Trophoblast cell (in vitro differentiated cells and primary cell): ENCODE data around the gene PNMA6E.

Experiments
- DNase-seq, 2 donors: peaks; one replicate each; pipeline ENCODE4 v3.0.0-alpha.2; 2016
- H2AFZ ChIP-seq: 2 replicates; pipeline ENCODE4 v1.6.1; 2013; ENCODE audit warnings: low read length, moderate library complexity, mild to moderate bottlenecking; ENCODE audit not compliant: insufficient read depth, poor library complexity
- H2AK5ac ChIP-seq: 2 replicates; pipeline ENCODE4 v1.6.1; 2013; ENCODE audit warnings: mild to moderate bottlenecking, low read length
- H2BK120ac ChIP-seq: 2 replicates; pipeline ENCODE4 v1.6.1; 2013; ENCODE audit warnings: low read length, mild to moderate bottlenecking, moderate library complexity; ENCODE audit not compliant: insufficient read depth, poor library complexity
- H2BK12ac ChIP-seq: 2 replicates; pipeline ENCODE4 v1.6.1; 2013; ENCODE audit warnings: mild to moderate bottlenecking, low read length, moderate library complexity
- H2BK5ac ChIP-seq: 2 replicates; pipeline ENCODE4 v1.6.1; 2013; ENCODE audit warnings: low read length, low read depth, moderate library complexity, mild to moderate bottlenecking; ENCODE audit not compliant: poor library complexity
- H3K14ac ChIP-seq: 2 replicates; pipeline ENCODE4 v1.6.1; 2013; ENCODE audit warnings: mild to moderate bottlenecking, low read length
- H3K18ac ChIP-seq: 2 replicates; pipeline ENCODE4 v1.6.1; 2013; ENCODE audit warnings: mild to moderate bottlenecking, low read length
- H3K23ac ChIP-seq: 2 replicates; pipeline ENCODE4 v1.6.1; 2013; ENCODE audit warnings: low read length
- H3K27ac ChIP-seq: 2 replicates; pipeline ENCODE4 v1.5.1; 2013; ENCODE audit warnings: low read depth, mild to moderate bottlenecking, inconsistent platforms, low read length, moderate library complexity
- H3K27me3 ChIP-seq: 2 replicates; pipeline ENCODE4 v1.6.1; 2013; ENCODE audit warnings: inconsistent platforms, mild to moderate bottlenecking, low read length, moderate library complexity; ENCODE audit not compliant: insufficient read depth
- H3K36me3 ChIP-seq, 2 experiments: 1 replicate in 1 of 2; 2 replicates in 1 of 2; pipeline ENCODE4 v1.6.1; 2013; ENCODE audit warnings: low read length in 2 of 2, mild to moderate bottlenecking in 2 of 2, moderate library complexity in 1 of 2; ENCODE audit not compliant: insufficient read depth in 2 of 2, control insufficient read depth in 1 of 2
- H3K4ac ChIP-seq: 2 replicates; pipeline ENCODE4 v1.6.1; 2013; ENCODE audit warnings: low read depth, mild to moderate bottlenecking, low read length, moderate library complexity
- H3K4me1 ChIP-seq, 2 experiments: 1 replicate in 1 of 2; 2 replicates in 1 of 2; pipeline ENCODE4 v1.6.1; 2013; ENCODE audit warnings: low read length in 2 of 2, mild to moderate bottlenecking in 2 of 2, moderate library complexity in 1 of 2; ENCODE audit not compliant: insufficient read depth in 2 of 2, control insufficient read depth in 1 of 2
- H3K4me2 ChIP-seq: 2 replicates; pipeline ENCODE4 v1.6.1; 2013; ENCODE audit warnings: inconsistent platforms, mild to moderate bottlenecking, low read length, moderate library complexity
- H3K4me3 ChIP-seq: 2 replicates; pipeline ENCODE4 v1.5.1; 2013; ENCODE audit warnings: mild to moderate bottlenecking, low read depth, low read length, inconsistent platforms
- H3K79me1 ChIP-seq: one replicate; pipeline ENCODE4 v1.6.1; 2013; ENCODE audit warnings: low read length
- H3K79me2 ChIP-seq: 2 replicates; pipeline ENCODE4 v1.6.1; 2013; ENCODE audit warnings: low read length, mild to moderate bottlenecking; ENCODE audit not compliant: control insufficient read depth, insufficient read depth, poor library complexity
- H3K9ac ChIP-seq: 2 replicates; pipeline ENCODE4 v1.6.1; 2013; ENCODE audit warnings: mild to moderate bottlenecking, low read length
- H3K9me3 ChIP-seq: 2 replicates; pipeline ENCODE4 v1.6.1; 2013; ENCODE audit warnings: low read depth, mild to moderate bottlenecking, control low read depth, inconsistent platforms, low read length; ENCODE audit not compliant: insufficient read depth
- H4K12ac ChIP-seq: 2 replicates; pipeline ENCODE4 v1.6.1; 2013; ENCODE audit warnings: low read depth, mild to moderate bottlenecking, low read length, moderate library complexity
- H4K8ac ChIP-seq: 2 replicates; pipeline ENCODE4 v1.6.1; 2013; ENCODE audit warnings: low read depth, mild to moderate bottlenecking, low read length, moderate library complexity
- H4K91ac ChIP-seq: one replicate; pipeline ENCODE4 v1.6.1; 2013; ENCODE audit warnings: low read depth, mild to moderate bottlenecking, low read length, moderate library complexity
- WGBS: extraction: QIAGEN DNeasy Blood & Tissue Kit; methylation state at CpG from one replicate; pipeline ENCODE4 v1.1.7; 2013; ENCODE audit warnings: missing lambda C conversion rate; ENCODE audit not compliant: insufficient read length, insufficient coverage; ENCODE audit errors: extremely low coverage; 5-methylcytosine and 5-hydroxymethylcytosine counted together

The PNMA6E gene

GRCh38 chrX:153377727-153378126 lies 23.4 kb downstream of the PNMA6E start:
- Histone ChIP-seq H3K4me1 (no peaks in the 10 kb centered on the region), H3K27ac (no peak overlapping the region), H3K79me2 (no peaks in the 10 kb centered on the region), H3K9ac (no peak overlapping the region), H2BK120ac (no peak overlapping the region), H3K4ac (no peak overlapping the region), H3K79me1 (no peaks in the 10 kb centered on the region), H3K27me3 (no peaks in the 10 kb centered on the region), H3K18ac (no peak overlapping the region), H2BK5ac (no peak overlapping the region), H3K14ac (no peak overlapping the region), H4K12ac (no peak overlapping the region), H3K36me3 (no peaks in the 10 kb centered on the region), H2AFZ (no peak overlapping the region), H2AK5ac (no peak overlapping the region), H4K91ac (no peak overlapping the region), H3K9me3 (peaks cover 4% of the 10 kb centered on the region), H3K23ac (no peak overlapping the region), H2BK12ac (no peak overlapping the region), H4K8ac (no peak overlapping the region), H3K4me3 (no peak overlapping the region), H3K4me2 (no peak overlapping the region)
- no CpG with 5 or more reads among the region's 3 CpGs for WGBS
- no peak for DNase-seq

DNA sequence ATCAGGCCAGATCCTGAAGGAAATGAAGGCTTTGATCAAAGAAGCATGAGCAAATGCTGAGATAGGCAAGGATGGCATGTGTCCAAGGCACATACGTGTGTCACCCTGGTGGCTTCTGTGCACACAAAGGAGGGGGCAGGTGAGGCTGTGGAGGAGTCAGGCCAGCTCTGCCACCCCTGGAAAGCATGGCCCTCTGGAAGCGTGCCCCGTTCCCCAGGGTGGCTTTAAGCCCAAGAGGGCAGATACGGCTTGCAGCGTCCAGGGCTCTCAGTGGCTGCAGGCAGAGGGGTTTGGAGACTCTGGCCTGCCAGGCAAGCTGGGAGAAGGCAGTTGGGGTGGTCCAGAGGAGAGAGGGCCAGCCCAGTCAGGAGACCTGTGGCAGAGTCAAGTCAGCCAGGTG lies 25.6 kb downstream of the PNMA6E start:
- Histone ChIP-seq H3K79me2 (no peaks in the 10 kb centered on the region), H2BK120ac (no peak overlapping the region), H3K14ac (no peak overlapping the region), H3K27me3 (no peaks in the 10 kb centered on the region), H3K23ac (no peak overlapping the region), H3K27ac (no peak overlapping the region), H3K9ac (no peak overlapping the region), H2BK5ac (no peak overlapping the region), H3K79me1 (no peaks in the 10 kb centered on the region), H3K9me3 (no peaks in the 10 kb centered on the region), H3K4me2 (no peak overlapping the region), H4K91ac (no peak overlapping the region), H3K4me1 (no peaks in the 10 kb centered on the region), H4K12ac (no peak overlapping the region), H3K36me3 (no peaks in the 10 kb centered on the region), H3K18ac (no peak overlapping the region), H3K4ac (no peak overlapping the region), H2AK5ac (no peak overlapping the region), H4K8ac (no peak overlapping the region), H2BK12ac (no peak overlapping the region), H2AFZ (no peak overlapping the region), H3K4me3 (no peak overlapping the region)
- DNase-seq, result no peak
- no CpG with 5 or more reads among the region's 5 CpGs for WGBS

GRCh38 chrX:153374426-153374825 lies 26.7 kb downstream of the PNMA6E start:
- H3K79me1 ChIP-seq, result no peaks in the 10 kb centered on the region
- no peaks in the 10 kb centered on the region for H3K4me1 ChIP-seq
- H3K14ac ChIP-seq, result no peak overlapping the region
- H4K12ac ChIP-seq, result no peak overlapping the region
- no peak overlapping the region for H3K9ac ChIP-seq
- H3K79me2 ChIP-seq, result no peaks in the 10 kb centered on the region
- no peaks in the 10 kb centered on the region for H3K27me3 ChIP-seq
- H3K36me3 ChIP-seq, result no peaks in the 10 kb centered on the region
- no peak for DNase-seq
- H3K27ac ChIP-seq, result no peak overlapping the region
- no peak overlapping the region for H4K91ac ChIP-seq
- H3K18ac ChIP-seq, result no peak overlapping the region
- no peak overlapping the region for H4K8ac ChIP-seq
- H2AK5ac ChIP-seq, result no peak overlapping the region
- H2BK5ac ChIP-seq, result no peak overlapping the region
- no peaks in the 10 kb centered on the region for H3K9me3 ChIP-seq
- WGBS, result no CpG with 5 or more reads among the region's 7 CpGs
- no peak overlapping the region for H2AFZ ChIP-seq
- no peak overlapping the region for H2BK120ac ChIP-seq
- H3K4ac ChIP-seq, result no peak overlapping the region
- H3K4me2 ChIP-seq, result no peak overlapping the region
- no peak overlapping the region for H2BK12ac ChIP-seq
- H3K23ac ChIP-seq, result no peak overlapping the region
- no peak overlapping the region for H3K4me3 ChIP-seq

DNA sequence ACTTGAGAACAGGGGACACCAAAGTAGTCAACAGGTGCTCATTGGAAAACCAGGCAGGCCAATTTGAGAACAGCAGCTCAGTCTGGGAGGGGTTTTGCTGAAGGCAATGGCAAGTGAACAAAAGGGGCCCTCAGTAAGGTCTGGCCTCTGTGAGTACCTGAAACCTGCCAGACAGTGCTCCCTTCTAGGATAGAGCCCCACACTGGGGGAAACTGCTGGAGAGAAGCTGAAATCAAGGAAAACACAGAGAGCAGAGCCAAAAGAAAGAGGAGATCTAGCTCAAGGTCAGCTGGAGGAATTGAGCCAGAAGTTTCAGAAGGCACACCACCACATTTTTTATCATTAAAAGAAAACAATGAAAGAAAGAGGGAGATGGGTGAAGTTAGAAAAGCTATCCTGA lies 28.2 kb downstream of the PNMA6E start:
- no peak overlapping the region for H3K4me2 ChIP-seq
- no peaks in the 10 kb centered on the region for H3K4me1 ChIP-seq
- no peak overlapping the region for H3K18ac ChIP-seq
- H3K4ac ChIP-seq, result no peak overlapping the region
- H3K79me2 ChIP-seq, result no peaks in the 10 kb centered on the region
- H3K9me3 ChIP-seq, result no peaks in the 10 kb centered on the region
- no peak overlapping the region for H2BK120ac ChIP-seq
- no peak overlapping the region for H2BK5ac ChIP-seq
- H3K4me3 ChIP-seq, result no peak overlapping the region
- H4K8ac ChIP-seq, result no peak overlapping the region
- no peak overlapping the region for H2AK5ac ChIP-seq
- no peaks in the 10 kb centered on the region for H3K27me3 ChIP-seq
- no peak for DNase-seq
- no peak overlapping the region for H4K12ac ChIP-seq
- no peaks in the 10 kb centered on the region for H3K36me3 ChIP-seq
- no peak overlapping the region for H3K9ac ChIP-seq
- no peak overlapping the region for H4K91ac ChIP-seq
- H3K14ac ChIP-seq, result no peak overlapping the region
- no peak overlapping the region for H3K23ac ChIP-seq
- no peak overlapping the region for H2BK12ac ChIP-seq
- H2AFZ ChIP-seq, result no peak overlapping the region
- no peaks in the 10 kb centered on the region for H3K79me1 ChIP-seq
- no peak overlapping the region for H3K27ac ChIP-seq

DNA sequence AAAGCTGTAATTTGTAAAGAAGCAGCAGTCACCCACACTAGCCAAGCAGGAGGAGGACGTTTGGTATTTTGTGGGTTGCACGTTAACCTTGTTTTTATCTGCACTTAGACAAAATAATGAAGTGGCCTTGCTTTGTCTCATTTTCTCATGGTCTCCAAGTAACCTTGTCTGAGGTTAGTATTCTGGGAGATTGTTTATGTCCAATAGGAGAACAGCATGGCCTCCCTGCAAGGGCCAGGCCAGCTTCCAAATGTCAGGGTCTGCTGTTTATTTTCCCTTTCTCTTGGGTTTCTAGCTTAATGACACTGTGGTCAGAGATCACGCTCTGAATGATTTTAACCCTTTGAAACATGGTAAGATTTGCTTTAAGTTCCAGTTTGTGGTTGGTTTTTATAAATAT lies 29.9 kb downstream of the PNMA6E start:
- no CpG with 5 or more reads among the region's 3 CpGs for WGBS

More for the DNA sequence above, 29.9 kb downstream of the PNMA6E start:
- no peak overlapping the region for H3K9ac ChIP-seq
- no peak overlapping the region for H3K4ac ChIP-seq
- H2BK120ac ChIP-seq, result no peak overlapping the region
- H2BK5ac ChIP-seq, result no peak overlapping the region
- H4K12ac ChIP-seq, result no peak overlapping the region
- H3K4me3 ChIP-seq, result no peak overlapping the region
- no peak overlapping the region for H3K23ac ChIP-seq
- no peaks in the 10 kb centered on the region for H3K4me1 ChIP-seq
- H3K27me3 ChIP-seq, result no peaks in the 10 kb centered on the region
- no peak overlapping the region for H2BK12ac ChIP-seq
- H3K79me1 ChIP-seq, result no peaks in the 10 kb centered on the region
- no peak overlapping the region for H2AFZ ChIP-seq
- no peak overlapping the region for H4K8ac ChIP-seq
- DNase-seq, result no peak
- H3K18ac ChIP-seq, result no peak overlapping the region
- H3K9me3 ChIP-seq, result no peaks in the 10 kb centered on the region
- no peak overlapping the region for H3K4me2 ChIP-seq
- H3K79me2 ChIP-seq, result no peaks in the 10 kb centered on the region
- no peak overlapping the region for H3K27ac ChIP-seq
- H2AK5ac ChIP-seq, result no peak overlapping the region
- H3K36me3 ChIP-seq, result no peaks in the 10 kb centered on the region
- H3K14ac ChIP-seq, result no peak overlapping the region
- H4K91ac ChIP-seq, result no peak overlapping the region
